ENCODE data around the gene ABCD3. TPM values are rescaled to one million over a fixed set of nuclear protein-coding genes. Genes with fewer than 3 reads are reported as not detected.
A peak's percentile ranks its signal among the peaks of the same experiment; 100 is the strongest.

ABCD3 gene
- total and polyA plus RNA-seq, 2 of the 13 experiments (the other 11 are each of a cell fraction or from before 2014, with no cell fraction given), result 27.5 to 166 TPM

GRCh38 chr1:94425821-94426484, 7.8 kb downstream of the ABCD3 start (continued):
- TF ChIP-seq ZNF318 (CRISPR knock-in tag; IDR thresholded peaks at IDR 0.05) (no peak), ZNF839 (CRISPR knock-in tag; IDR thresholded peaks at IDR 0.05; ENCODE audit: borderline replicate concordance) (no peak), ZNF652 (CRISPR knock-in tag; IDR thresholded peaks at IDR 0.05; ENCODE audit: borderline replicate concordance, low read depth) (peak; percentile 73; the same call in 1 of the 2 replicates), ZBTB26 (CRISPR knock-in tag; IDR thresholded peaks at IDR 0.05; ENCODE audit: borderline replicate concordance) (no peak), KLF16 (CRISPR knock-in tag; IDR thresholded peaks at IDR 0.05) (peak in 1 of 2 experiments; percentile 73; a peak in 1 of 4 replicates), ZNF513 (CRISPR knock-in tag; conservative IDR thresholded peaks at IDR 0.05) (no peak), ZBTB34 (CRISPR knock-in tag; IDR thresholded peaks at IDR 0.05) (no peak), SETDB1 (CRISPR knock-in tag; IDR thresholded peaks at IDR 0.05; ENCODE audit: borderline replicate concordance) (no peak), ZFP90 (CRISPR knock-in tag; IDR thresholded peaks at IDR 0.05; ENCODE audit: borderline replicate concordance) (no peak), FOSL2 (CRISPR knock-in tag; IDR thresholded peaks at IDR 0.05) (no peak), KDM3A (CRISPR knock-in tag; IDR thresholded peaks at IDR 0.05; ENCODE audit: low read depth) (no peak), MLX (CRISPR knock-in tag; IDR thresholded peaks at IDR 0.05) (peak; percentile 37; the same call in 1 of the 2 replicates), NCOA5 (CRISPR knock-in tag; IDR thresholded peaks at IDR 0.05) (no peak), TP53 (CRISPR knock-in tag; conservative IDR thresholded peaks at IDR 0.05) (no peak), ZNF496 (CRISPR knock-in tag; IDR thresholded peaks at IDR 0.05; ENCODE audit: insufficient replicate concordance) (no peak), SCMH1 (CRISPR knock-in tag; IDR thresholded peaks at IDR 0.05; ENCODE audit: borderline replicate concordance) (no peak)

Measured in HepG2 (cell line).